Fibroblast of lung (primary cell): ENCODE measurements around the gene GPBAR1. TPM values are rescaled to one million over a fixed set of nuclear protein-coding genes. Genes with fewer than 3 reads are reported as not detected.

Source experiments
- DNase-seq, 2 donors: peaks; one replicate each; pipeline versions ENCODE4 v3.0.0 to v3.0.0-alpha.2; 2010; ENCODE audit warnings: low read depth in 2 of 2
- H2AFZ ChIP-seq: 2 replicates; pipeline ENCODE4 v1.5.1; 2012; ENCODE audit warnings: low read length, control low read depth, inconsistent platforms
- H3K27ac ChIP-seq: 2 replicates; pipeline ENCODE4 v1.5.1; 2011; ENCODE audit warnings: low read length, control low read depth; ENCODE audit not compliant: insufficient read depth
- H3K27me3 ChIP-seq: 2 replicates; pipeline ENCODE4 v1.5.1; 2011; ENCODE audit warnings: mild to moderate bottlenecking, low read length; ENCODE audit not compliant: control insufficient read depth, insufficient read depth
- H3K36me3 ChIP-seq: 2 replicates; pipeline ENCODE4 v1.5.1; 2011; ENCODE audit warnings: low read length; ENCODE audit not compliant: control insufficient read depth, insufficient read depth
- H3K4me1 ChIP-seq: 2 replicates; pipeline ENCODE4 v1.5.1; 2011; ENCODE audit warnings: low read length; ENCODE audit not compliant: control insufficient read depth, insufficient read depth; ENCODE audit errors: extremely low read depth
- H3K4me2 ChIP-seq: 2 replicates; pipeline ENCODE4 v1.5.1; 2011; ENCODE audit warnings: low read length, control low read depth; ENCODE audit not compliant: insufficient read depth; ENCODE audit errors: extremely low read depth
- H3K4me3 ChIP-seq, 4 experiments: fragments of 200-600 bp in 1 of 4; sonication (generic) in 1 of 4; replicated peaks in 1 of 4; 2 replicates each; pipeline ENCODE4 v1.5.1; 2011 to 2016; ENCODE audit warnings: low read length in 4 of 4, low read depth in 3 of 4, mild to moderate bottlenecking in 3 of 4, control low read depth in 2 of 4, inconsistent platforms in 1 of 4, mixed read lengths in 1 of 4; ENCODE audit not compliant: insufficient read depth in 1 of 4; ENCODE audit errors: control extremely low read depth in 1 of 4
- H3K79me2 ChIP-seq: 2 replicates; pipeline ENCODE4 v1.5.1; 2012; ENCODE audit warnings: mild to moderate bottlenecking, low read length, inconsistent platforms; ENCODE audit not compliant: control insufficient read depth, insufficient read depth
- H3K9ac ChIP-seq: 2 replicates; pipeline ENCODE4 v1.5.1; 2011; ENCODE audit warnings: mild to moderate bottlenecking, low read length, control low read depth; ENCODE audit not compliant: insufficient read depth
- H3K9me3 ChIP-seq: 2 replicates; pipeline ENCODE4 v1.5.1; 2012; ENCODE audit warnings: low read depth, low read length; ENCODE audit not compliant: control insufficient read depth, insufficient read depth
- H4K20me1 ChIP-seq: 2 replicates; pipeline ENCODE4 v1.5.1; 2011; ENCODE audit warnings: low read length; ENCODE audit not compliant: control insufficient read depth, insufficient read depth; ENCODE audit errors: extremely low read depth
- CTCF ChIP-seq, 2 donors: IDR thresholded peaks in 1 of 2; conservative IDR thresholded peaks in 1 of 2; 1 replicate in 1 of 2; 2 replicates in 1 of 2; pipeline ENCODE4 v1.5.1; 2011 to 2012; ENCODE audit warnings: low read length in 2 of 2, control low read depth in 1 of 2, inconsistent platforms in 1 of 2, low read depth in 1 of 2, mild to moderate bottlenecking in 1 of 2
- EZH2 ChIP-seq: IDR thresholded peaks from 2 replicates; pipeline ENCODE4 v1.5.1; 2012; ENCODE audit warnings: low read length, control low read depth, mild to moderate bottlenecking; ENCODE audit errors: missing control alignments
- polyA plus RNA-seq, 2 donors: library from polyadenylated mRNA; depleted of rRNA in 1 of 2; stranded (reverse) in 1 of 2; unstranded in 1 of 2; fragments of >200 nt; gene quantifications; 2 replicates each; pipeline ENCODE4 v1.2.1, GENCODE V29; 2011 to 2012; ENCODE audit warnings: missing spikeins in 1 of 2
- total RNA-seq: library from RNA; depleted of rRNA; stranded (reverse); fragments of >200 nt; gene quantifications from 2 replicates; pipeline ENCODE4 v1.2.1, GENCODE V29; 2014

The GPBAR1 gene
- total and polyA plus RNA-seq, 2 donors (not counting 1 experiment from before 2014, with no cell fraction given), result under 0.01 TPM; not detected in 1

GRCh38 chr2:218296200-218296599 is 35.4 kb downstream of the GPBAR1 start:
- Histone ChIP-seq H3K79me2 (peaks cover 10% of the 10 kb centered on the region), H2AFZ (no peak overlapping the region), H3K27me3 (no peaks in the 10 kb centered on the region), H3K4me3 (no peak overlapping the region), H3K4me1 (peaks cover 4% of the 10 kb centered on the region), H3K36me3 (no peaks in the 10 kb centered on the region), H3K9me3 (no peaks in the 10 kb centered on the region), H3K9ac (no peak overlapping the region), H3K4me2 (no peak overlapping the region), H3K27ac (no peak overlapping the region), H4K20me1 (no peaks in the 10 kb centered on the region)
- no peak for DNase-seq
- TF ChIP-seq EZH2 (no peak), CTCF (conservative IDR thresholded peaks at IDR 0.05 in 1 of 2, IDR thresholded peaks at IDR 0.05 in 1 of 2; ENCODE audit: low read depth in 1 of 2, low read length in 2 of 2) (no peak)

GRCh38 chr2:218296847-218297246 is 36.0 kb downstream of the GPBAR1 start:
- Histone ChIP-seq H2AFZ (no peak overlapping the region), H3K4me2 (no peak overlapping the region), H3K9ac (no peak overlapping the region), H4K20me1 (no peaks in the 10 kb centered on the region), H3K36me3 (no peaks in the 10 kb centered on the region), H3K4me1 (peaks cover 4% of the 10 kb centered on the region), H3K27me3 (no peaks in the 10 kb centered on the region), H3K9me3 (no peaks in the 10 kb centered on the region), H3K4me3 (no peak overlapping the region), H3K27ac (no peak overlapping the region), H3K79me2 (peaks cover 4% of the 10 kb centered on the region)
- no peak for DNase-seq
- no peak for TF ChIP-seq EZH2
- TF ChIP-seq CTCF (conservative IDR thresholded peaks at IDR 0.05 in 1 of 2, IDR thresholded peaks at IDR 0.05 in 1 of 2; ENCODE audit: low read depth in 1 of 2, low read length in 2 of 2), result no peak

GRCh38 chr2:218298314-218298875 is 37.6 kb downstream of the GPBAR1 start:
- H3K9me3 ChIP-seq, result no peaks in the 10 kb centered on the region
- H2AFZ ChIP-seq, result peak overlapping the region; percentile 49
- no peaks in the 10 kb centered on the region for H3K36me3 ChIP-seq
- H3K9ac ChIP-seq, result no peak overlapping the region
- H4K20me1 ChIP-seq, result no peaks in the 10 kb centered on the region
- H3K27me3 ChIP-seq, result no peaks in the 10 kb centered on the region
- no peak overlapping the region for H3K27ac ChIP-seq
- no peak for DNase-seq
- TF ChIP-seq CTCF (conservative IDR thresholded peaks at IDR 0.05 in 1 of 2, IDR thresholded peaks at IDR 0.05 in 1 of 2; ENCODE audit: low read depth in 1 of 2, low read length in 2 of 2) (no peak), EZH2 (no peak)
- peaks cover 4% of the 10 kb centered on the region for H3K4me1 ChIP-seq
- no peak overlapping the region for H3K4me2 ChIP-seq
- no peak overlapping the region for H3K4me3 ChIP-seq
- no peaks in the 10 kb centered on the region for H3K79me2 ChIP-seq
